Measurements from ENCODE around the gene AFAP1.

AFAP1 gene

DNA sequence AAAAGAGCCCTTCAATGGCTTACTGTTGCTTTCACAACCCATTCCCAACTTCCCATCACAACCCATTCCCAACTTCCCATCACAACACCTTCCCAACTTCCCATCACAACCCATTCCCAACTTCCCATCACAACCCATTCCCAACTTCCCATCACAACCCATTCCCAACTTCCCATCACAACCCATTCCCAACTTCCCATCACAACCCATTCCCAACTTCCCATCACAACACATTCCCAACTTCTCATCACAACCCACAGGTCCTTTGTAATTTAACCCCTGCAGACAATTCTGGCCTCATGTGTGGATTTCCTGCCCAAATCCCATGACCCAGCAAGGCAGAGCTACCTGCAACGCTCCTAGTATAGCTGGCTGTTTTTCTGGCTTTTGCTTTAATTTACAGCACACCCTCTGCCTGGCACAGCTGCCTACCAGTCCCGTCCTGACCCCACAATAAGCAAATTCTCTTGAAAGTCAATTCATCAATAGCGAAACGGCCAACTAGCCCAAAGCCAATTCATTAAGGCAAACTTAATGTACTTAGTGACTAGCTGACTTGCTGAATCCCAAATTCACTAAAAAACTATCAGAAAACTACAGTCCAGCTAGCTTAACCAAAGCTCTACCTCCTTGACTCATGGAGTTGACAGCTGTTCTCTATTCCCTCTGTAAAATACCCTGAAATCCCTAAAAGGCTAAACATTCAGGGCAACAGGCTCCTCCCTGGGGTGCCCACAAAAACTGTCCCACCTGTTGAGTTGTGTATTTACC lies 75.6 kb downstream of the AFAP1 start:
- DNase-seq (ENCODE audit: low read depth), result no peak

DNA sequence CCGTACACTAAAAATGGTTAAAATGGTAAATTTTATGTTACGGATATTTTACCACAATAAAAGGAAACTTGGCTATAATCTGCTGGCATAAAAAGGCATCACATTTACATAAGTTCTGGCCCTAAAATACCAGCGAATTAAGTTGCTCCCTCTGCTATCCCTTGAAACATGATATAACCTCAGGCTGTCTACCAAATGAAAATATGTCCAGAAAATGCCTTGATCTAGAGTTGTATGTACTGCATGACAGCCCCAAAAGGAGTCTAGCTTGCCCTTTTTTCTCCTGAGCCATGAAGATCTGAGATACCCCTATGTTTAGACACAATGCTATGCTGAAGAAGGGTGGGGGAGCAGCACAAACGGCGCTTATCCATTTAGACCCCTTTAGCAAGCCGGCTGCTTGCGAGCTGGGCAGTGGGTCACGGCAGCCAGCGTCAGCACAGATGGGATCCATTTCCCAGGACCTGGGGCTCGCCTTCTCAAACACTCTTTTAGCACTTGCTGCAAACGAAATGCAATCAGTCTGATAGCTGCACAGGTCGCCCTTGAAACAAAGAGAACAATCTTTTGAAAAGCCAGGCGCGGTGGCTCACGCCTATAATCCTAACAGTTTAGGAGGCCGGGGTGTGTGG lies 77.0 kb downstream of the AFAP1 start:
- DNase-seq (ENCODE audit: low read depth), result no peak

DNA sequence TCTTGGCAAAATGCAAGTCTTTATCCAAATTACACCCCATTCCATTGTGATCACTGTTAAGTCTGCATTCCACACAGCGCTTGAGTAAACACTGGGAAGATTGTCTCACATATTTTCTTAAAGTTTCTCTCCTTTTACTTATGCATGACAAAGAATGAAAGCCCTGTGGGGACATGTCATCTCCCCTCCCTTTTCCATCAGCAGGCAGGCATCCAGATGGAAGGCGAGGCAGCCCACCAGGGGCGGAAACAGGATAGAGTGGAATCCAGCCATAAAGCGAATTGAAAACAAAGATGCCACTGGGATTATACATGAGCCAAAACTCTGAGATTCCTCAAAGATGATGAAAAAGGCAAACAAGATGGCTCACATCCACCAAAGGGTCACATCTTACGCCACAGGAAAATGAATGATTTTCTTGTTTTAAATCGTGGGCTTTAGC lies 78.2 kb downstream of the AFAP1 start:
- DNase-seq (ENCODE audit: low read depth), result no peak

DNA sequence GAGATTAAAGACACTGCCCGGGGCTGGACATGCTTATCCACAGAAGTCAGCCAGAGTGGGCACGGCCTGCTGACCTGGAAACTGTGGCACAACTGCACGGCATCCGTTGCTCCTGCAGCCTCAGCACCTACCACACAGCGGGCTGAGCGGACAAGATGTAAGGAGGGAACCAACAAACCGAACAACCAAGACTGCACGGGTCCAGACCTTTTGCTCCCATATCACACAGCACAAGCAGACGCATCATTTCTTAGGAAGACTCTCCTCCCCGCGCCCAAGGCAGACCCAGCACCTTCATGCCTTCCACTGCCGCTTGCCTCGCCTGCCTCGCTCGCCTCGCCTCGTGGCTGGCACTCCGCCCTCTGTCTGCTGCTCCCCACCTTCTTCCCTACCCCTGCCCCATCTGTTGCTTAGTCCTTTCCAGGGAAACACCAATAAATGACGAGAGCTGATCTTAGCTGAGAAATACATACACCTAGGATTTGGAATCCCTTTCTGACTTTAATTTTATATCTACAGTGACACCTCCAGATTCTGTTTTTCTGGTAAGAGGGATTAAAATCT lies 79.0 kb downstream of the AFAP1 start:
- DNase-seq (ENCODE audit: low read depth), result no peak

DNA sequence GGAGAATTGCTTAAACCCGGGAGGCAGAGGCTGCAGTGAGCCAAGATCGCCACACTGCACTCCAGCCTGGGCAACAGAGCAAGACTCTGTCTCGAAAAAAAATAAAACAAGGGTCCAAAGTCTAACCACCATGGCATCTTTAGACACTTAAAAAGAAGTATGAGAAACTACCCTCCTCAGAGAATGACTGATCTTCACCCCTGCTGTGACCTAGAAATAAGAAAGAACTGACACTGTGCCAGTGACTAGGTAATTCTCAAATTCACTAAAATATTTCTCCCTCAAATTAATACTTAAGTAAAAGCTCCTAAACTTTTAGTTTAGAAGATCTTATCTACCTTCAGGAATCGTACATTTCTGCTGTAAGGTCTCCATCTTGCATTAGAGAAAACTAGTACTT lies 80.3 kb downstream of the AFAP1 start:
- DNase-seq (ENCODE audit: low read depth), result no peak

DNA sequence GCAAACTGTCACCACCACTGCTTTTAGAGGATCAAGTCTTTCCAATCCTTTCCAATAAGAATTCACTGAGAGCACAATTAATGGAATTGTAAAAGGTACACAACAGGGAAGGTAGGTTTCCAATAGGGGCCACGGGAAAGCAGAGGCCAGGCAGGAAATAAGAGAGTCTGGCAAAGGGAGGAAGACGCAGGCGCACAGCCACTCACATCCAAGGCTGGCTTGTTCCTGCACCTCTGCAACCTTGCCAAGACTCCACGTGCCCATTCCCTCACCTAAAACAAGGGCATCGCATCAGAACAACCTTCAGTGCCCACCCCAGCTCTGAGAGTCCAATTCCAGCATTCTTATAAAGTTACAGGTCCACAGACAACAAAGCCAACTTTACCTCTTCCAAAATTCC lies 81.2 kb downstream of the AFAP1 start:
- DNase-seq (ENCODE audit: low read depth), result no peak

DNA sequence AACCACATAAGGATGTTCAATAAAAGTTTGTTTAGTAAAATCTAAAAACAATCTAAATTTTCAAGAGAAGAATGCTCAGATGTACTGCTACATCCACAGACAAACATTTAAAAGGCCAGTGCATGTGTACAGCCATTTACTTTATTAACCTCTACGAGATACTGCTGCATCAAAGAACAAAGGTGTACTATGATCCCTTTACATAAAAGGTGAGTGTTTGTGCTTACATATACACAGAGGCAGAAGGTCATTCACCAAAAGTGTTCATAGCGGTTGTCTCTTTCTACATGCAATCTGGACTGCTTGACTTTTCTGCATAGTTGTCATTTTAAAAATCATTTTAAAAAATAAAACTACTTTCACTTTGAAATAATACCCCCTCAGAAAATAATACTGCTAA lies 81.7 kb downstream of the AFAP1 start:
- no peak for DNase-seq (ENCODE audit: low read depth)

DNA sequence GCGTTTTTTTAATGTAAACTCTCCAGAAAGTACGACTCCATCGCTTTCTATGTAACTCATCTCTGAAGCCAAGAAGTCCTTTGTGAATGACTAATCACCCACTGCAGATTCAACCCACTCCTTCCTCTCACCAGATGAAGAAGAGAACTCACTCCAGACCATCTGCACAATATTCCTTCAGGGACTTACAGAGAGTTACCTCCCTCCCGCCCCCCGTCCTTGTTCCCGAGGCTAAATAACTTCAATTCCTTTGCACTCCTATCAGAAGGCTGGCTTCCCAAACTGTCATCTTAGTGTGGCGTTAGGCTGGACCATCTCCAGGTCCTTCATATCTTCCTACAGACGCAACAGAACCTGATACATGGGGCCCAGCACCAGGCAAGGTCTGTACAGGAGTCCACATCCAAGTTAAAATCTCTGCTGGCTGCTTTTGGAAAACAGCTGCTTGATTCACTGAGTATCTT lies 82.4 kb downstream of the AFAP1 start:
- no peak for DNase-seq (ENCODE audit: low read depth)

DNA sequence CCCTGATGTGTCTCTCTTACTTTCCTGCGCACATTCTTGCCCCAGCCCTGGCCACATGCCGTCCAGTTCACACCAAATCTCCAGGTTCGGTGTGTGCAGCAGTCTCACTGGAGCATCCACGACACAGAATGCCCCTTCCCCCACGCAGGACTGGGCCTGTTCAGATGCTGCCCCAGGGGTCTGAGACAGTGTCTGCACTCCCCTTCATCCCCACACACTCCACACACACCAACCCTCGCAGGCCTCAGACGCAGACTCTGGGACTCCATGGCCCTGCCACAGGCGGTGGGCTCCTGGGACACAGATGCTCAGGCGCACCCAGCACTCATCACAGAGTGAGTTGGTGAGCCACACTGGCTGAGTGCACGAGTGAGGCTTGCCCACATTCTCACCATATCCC lies 83.9 kb downstream of the AFAP1 start:
- DNase-seq (ENCODE audit: low read depth), result no peak

DNA sequence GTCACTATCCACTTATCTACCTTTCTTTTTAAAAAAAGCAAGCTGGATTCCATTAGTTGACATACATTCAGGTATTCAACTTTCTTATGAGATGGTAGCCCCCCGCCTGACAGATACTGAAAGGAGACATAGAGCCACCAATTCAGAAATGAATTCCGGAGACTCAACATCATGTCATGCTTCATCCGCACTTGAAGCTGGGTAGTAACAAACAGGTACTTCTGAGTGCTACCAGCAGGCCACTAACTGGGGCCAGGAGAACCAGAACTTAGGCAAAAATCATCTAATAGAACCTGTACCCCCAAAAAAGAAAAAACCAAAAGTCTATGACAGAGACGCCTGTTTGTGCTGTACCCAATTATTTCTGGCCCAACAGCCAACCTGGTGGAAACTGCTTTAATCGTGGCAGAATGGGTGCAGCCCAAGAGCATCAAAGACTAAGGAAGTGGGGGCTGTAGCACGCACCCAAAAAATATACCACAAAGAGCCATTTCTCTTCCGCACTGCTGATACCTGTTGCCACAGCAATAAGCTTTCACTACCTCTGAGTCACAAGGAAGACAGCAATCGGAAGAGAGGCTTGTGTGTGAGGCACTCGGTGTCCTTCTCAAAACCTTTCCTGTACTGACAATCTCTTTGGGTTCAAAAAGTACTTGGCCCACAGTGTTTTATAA lies 84.8 kb downstream of the AFAP1 start:
- DNase-seq (ENCODE audit: low read depth), result peak; percentile 62

DNA sequence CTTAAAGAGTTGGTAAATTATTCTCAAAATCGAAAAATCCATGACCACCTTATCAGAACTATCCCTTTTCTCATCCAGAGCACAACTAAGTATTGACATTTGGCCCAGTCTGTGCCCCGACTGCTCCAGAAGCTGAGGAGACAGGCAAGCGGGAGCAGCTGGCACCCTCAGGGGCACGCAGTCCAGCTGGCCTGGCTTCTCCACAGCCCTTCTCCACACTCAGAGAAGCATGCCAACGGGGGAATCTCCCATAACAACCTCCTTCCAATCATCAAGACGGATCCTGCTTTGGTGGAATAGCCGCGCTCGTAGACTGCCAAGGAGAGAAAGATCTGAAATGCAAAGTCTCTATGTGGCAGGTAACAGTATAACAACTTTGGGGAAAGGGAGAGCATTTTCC lies 85.4 kb downstream of the AFAP1 start:
- no peak for DNase-seq (ENCODE audit: low read depth)

DNA sequence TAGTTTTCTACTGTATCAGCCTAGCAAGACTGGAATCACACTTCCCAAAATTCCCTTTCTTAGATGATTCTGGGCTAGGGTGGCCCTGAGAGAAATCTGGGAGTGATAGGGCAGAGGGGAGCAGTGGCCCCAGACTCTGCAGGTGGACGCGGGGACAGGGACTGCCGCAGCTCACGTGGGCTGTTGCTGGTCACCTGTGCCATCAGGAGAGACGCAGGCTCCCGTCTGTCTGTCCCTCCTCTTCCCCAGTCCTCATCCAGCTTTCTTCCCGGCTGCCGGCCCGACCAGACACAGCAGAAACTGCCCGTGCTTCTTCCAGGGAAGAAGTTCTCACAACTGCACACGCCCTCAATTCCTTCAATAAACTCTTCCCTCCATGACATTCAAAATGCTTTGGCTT lies 86.4 kb downstream of the AFAP1 start:
- no peak for DNase-seq (ENCODE audit: low read depth)

DNA sequence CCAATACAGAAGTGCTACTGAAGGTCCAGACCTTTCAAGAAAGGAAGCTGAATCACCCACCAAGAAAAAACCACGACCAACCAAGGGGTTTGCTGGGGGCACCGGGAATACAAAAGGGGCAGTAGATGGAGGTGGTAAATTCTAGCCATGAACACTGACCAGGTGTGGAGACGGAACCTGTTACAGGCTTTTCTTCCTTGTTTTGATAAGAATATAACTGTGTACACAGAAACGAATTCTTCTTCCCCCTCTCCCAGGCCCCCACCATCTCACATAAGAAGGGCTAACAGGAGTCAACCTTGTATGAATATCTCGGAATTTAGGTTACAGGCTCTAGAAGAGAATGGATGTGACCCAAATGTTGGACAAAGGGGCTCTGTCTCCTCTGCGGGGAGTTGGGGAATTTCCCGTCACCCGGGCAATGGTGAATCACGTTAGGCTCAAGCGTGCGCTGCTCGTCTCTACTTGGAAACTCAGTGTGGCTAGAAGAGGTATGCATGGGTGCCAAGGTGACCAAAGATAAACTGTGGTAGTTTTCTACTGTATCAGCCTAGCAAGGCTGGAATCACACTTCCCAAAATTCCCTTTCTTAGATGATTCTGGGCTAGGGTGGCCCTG lies 87.0 kb downstream of the AFAP1 start:
- DNase-seq (ENCODE audit: low read depth), result no peak

DNA sequence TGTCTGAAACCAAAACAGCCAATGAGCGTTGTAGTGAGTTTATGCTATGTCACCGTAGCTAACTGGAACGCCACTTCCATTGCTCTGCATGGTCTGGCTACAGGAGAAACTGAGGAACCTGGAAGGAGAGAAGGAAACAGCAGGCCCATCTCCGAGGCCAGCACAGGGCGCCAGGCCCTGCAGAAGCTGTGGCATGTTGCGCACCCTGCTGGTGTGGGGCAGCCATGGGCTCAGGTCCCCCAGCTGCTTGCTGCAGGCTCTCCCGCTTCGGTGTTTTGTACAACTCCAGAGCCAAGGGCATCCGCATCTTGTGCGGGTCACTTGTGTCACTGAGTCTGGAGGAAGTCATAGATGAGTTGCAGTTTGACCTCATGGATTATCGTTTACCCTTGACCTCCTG lies 89.2 kb downstream of the AFAP1 start:
- no peak for DNase-seq (ENCODE audit: low read depth)

DNA sequence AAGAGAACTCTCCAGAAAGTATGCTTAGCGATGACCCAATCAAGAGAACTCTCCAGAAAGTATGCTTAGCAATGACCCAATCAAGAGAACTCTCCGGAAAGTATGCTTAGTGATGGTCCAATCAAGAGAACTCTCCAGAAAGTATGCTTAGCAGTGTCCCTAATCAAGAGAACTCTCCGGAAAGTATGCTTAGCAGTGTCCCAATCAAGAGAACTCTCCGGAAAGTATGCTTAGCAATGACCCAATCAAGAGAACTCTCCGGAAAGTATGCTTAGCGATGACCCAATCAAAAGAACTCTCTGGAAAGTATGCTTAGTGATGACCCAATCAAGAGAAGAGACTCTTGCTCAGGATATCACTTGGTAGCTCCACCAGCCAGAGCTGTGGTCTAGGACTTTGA lies 92.5 kb downstream of the AFAP1 start:
- no peak for DNase-seq (ENCODE audit: low read depth)

DNA sequence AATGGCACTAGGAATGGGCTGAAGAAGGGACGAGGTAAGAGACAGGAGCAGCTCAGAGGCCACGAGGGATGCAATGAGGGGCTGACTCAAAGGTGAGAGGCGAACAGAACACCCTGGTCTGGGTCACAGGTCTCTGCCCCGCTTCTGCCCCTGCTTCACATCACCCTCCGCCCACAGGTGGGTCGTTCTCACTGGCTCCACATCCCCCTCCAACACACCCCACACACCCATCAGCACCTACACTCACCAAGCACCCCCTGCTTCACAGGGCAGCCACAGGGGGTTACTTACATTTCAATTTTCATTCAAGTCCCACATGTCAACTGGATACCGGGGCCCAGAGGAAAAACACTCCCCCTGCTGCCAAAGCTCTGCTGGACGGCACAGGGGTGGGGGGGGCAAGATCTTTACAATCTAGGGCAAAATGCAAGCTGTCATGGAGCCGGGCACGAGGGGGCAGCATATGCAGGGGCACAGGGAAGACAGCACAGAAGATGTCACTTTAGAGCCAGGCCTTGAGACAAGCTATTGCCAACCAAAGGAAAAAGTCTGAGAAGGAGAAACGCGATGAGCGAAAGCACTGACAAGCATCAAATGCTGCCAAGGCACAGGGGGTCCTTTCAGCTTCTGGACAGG lies 94.0 kb downstream of the AFAP1 start:
- no peak for DNase-seq (ENCODE audit: low read depth)

DNA sequence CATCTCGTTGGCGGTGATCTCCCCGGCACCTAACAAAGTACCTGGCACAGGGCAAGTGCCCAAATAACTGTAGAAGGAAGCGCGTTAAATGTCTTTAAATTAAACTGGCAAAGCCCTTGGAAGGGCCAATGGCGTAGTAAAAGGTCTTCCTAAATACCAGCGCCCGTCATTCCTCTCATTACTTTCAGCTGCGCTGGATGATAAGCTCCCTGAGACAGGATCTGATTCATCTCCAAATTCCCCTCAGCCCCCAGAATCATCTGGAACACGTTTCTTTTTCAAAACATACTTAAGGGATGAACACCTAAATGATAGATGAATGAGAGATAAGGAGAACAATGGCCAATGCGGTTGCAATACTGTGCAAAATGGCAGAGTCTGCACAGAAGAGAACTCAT lies 95.1 kb downstream of the AFAP1 start:
- no peak for DNase-seq (ENCODE audit: low read depth)

DNA sequence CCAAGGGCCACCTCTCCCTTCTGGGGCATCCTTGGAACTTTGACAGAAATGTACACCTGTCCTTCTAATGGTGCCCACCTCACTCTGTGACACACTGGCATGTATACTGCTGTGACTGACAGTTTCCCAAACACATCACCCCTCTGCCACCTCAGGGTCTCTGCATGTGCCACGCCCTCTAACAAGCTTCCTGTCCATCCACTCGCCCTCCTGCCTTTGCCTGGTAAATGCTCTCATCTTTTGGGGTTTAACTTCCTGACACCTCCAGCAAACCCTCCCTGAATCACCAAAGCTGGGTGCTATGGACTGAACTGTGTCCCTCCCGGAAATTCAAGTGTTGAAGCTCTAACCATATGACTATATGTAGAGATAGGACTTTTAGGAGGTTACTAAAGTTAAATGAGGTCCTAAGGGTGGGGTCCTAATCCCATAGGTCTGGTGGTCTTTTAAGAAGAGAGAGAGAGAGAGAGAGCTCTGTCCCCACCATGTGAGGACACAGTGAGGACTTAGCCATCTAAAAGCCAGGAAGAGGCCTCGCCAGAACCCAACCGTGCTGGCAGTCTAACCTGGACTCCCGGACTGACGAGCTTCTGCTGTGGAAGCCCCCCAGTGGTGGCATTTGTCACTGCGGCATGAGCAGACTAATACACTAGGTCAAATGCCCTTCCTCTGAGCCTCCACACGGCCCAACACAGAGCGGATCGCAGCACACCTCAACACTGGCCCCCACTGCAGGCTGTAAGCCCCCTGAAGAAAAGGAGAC lies 95.6 kb downstream of the AFAP1 start:
- DNase-seq (ENCODE audit: low read depth), result peak; percentile 51

DNA sequence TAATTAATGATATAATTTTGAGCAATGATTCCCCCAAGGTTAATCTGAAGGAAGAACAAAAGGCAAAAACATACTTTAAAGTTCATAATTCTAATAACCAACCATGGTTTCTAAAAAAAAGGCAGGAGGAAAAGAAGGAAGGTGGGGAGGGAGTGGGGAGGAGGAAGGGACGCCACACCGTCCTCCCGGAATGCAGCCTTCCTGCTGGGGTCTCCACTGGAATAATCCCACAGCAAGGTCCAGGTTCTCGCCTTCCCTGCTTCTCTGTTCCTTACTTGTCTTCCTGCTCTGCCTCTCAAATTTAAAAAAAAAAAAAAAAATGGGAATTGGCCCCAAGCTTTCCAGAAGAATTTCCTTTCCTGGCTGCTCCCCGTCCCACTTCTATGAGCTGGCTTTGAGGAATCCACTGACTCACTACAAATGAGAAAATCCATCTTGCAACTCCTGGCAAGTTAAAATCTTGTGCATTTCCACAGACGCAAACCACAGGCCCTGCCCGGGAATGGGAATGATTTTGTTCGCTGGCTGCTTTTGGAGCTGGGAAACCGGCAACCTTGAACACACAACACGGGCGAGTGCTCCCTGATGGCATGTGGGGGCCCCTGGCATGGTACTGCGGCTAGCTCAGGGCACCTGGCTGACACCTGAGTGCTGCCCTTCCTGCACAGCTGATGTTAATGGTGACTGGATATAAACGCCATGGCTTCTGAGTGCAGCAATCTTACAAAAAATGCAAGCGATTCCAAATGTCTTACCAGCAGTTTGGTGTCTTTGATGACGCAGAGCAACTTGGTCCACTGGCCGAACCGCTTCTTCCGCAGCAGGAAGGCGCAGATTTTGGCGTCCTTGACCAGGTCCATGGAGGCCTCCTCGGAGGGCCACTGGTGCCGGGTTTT lies 97.0 kb downstream of the AFAP1 start:
- DNase-seq (ENCODE audit: low read depth), result no peak

DNA sequence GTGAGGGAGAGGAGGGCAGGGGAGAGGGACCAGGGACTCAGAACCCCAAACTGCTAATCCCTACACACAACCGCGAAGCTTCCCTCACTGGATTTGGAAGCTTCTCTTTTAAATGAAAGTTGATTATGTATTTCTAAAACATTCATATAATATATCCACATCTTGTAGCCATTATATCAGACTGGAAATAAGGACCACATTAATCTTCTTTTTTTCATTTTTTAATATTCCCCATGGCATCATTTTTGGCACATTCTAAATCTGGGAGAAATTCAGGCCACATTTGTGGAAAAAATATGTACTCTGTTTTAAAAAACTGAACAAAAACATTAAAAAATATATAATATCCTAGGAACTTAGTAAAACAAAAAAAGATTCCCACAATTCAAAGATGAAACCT lies 97.8 kb downstream of the AFAP1 start:
- no peak for DNase-seq (ENCODE audit: low read depth)
